ENCODE data around the gene UCP3.

Gene UCP3, protein sequence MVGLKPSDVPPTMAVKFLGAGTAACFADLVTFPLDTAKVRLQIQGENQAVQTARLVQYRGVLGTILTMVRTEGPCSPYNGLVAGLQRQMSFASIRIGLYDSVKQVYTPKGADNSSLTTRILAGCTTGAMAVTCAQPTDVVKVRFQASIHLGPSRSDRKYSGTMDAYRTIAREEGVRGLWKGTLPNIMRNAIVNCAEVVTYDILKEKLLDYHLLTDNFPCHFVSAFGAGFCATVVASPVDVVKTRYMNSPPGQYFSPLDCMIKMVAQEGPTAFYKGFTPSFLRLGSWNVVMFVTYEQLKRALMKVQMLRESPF

DNA sequence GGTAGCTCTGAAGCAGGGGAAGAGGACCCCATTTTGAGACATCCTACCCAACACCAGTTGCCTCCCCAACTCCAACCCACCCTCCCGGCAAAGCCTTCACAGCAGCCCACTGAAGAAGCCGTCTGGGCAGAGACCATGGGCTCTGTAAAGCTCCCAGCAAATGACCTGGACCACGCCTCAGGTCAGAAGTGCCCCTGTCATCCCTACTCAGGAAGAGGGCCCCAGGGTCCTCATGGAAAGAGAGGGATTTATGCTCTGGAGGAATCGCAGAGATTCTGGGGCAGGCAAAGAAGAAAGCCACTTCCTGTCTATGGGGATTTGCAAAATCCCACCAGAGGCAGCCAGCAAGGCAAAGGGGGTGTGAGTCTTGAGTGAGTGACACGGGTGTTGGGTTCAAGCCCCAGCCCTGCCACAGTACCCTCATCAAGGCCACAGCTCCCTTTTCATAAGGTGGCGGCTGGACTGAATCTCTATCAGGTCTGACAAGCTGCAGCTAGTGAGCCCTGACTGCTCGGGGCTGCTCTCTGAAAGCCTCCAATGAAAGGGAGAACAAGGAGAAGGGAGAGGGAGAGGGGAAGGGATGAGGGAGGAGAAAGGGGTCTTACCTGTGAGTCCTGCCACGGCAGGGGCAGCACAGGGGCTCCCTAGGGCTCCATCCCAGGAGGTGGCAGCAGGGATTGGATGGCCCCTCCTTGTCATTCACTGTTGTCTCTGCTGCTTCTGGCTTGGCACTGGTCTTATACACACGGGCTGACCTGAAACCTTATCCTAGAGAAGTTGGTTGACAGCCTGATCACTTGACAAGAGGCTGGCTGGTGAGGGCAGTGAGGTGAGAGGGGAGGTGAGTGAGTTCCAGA lies at the start of gene UCP3:
Gene UCP3 (minus strand): TSS at position 713 of the 857 bp plus-strand sequence. CDS start 2,043 bp downstream, outside the sequence.
- no peak for DNase-seq (ENCODE audit: low read depth)

DNA sequence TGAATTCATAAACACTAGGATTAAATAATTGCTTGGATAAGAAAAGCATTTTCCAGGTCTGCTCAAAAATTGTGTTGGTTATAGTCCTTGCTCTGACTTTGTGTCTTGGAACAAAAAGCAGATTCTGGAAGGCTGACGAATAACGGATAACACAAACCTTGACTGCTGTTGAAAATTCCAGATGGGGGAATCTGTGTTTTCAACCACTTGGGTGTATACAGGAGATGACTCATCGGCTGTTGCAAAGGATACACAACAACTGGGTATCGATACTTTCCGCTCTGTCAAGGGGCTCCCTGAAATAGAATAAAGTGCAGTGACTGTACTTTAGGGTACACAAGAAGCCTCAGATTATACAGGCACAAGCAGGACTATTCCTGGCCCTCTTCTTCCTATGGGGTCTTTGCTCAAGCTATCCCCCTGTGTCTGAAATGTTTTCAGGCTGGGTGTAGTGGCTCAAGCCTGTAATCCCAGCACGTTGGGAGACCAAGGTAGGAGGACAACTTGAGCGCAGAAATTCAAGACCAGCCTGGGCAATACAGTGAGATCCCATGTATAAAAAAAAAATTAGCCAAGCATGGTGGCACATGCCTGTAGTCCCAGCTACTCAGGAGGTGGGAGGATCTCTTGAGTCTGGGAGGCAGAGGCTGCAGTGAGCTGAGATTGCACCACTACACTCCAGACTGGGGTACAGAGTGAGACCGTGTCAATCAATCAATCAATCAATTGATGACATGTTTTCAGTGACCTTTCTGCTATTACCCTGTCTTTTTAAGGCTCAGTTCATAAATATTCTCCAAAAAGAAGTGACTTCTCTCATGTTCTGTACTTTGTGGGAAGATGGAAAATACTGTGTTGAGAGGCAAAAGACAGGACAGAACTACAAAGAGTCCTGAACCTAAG lies 48.6 kb upstream of the UCP3 start:
- no peak for DNase-seq (ENCODE audit: low read depth)

DNA sequence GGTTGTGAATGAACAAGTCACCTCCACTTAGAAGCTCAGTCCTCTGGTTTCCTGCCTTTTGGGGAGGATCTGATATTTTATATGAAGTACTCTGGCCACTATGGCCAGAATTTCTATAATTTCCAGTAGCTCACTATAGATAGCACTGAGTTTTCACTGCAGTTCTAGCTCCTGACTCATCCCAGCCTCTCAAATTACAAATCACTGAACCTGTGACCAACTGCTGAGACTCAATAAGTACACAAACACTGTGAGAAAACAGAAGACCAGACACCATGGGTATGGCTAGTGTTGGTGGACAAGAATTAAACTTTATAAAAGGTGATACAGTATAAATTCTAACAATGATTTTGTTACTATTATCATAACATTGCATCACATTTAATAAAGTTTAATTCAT lies 47.1 kb upstream of the UCP3 start:
- DNase-seq (ENCODE audit: low read depth): no peak

DNA sequence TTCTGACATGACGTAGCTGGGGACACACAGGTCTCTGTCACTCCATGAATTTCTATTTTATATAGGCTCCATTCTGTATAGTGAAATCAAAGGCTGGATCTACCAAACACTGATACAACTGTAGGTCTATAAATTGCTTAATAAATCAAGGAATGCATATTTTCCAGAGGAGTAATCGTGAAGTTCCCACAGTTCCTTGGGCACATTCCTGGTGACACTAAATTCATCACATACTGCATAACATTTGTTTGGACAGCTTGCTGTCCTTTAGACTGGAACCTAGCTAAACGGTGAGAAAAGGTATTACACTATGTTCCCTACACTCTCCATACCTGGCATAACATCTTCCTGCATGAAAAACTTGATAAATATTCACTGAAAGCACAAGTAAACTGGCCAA lies 41.6 kb upstream of the UCP3 start:
- no peak for DNase-seq (ENCODE audit: low read depth)

DNA sequence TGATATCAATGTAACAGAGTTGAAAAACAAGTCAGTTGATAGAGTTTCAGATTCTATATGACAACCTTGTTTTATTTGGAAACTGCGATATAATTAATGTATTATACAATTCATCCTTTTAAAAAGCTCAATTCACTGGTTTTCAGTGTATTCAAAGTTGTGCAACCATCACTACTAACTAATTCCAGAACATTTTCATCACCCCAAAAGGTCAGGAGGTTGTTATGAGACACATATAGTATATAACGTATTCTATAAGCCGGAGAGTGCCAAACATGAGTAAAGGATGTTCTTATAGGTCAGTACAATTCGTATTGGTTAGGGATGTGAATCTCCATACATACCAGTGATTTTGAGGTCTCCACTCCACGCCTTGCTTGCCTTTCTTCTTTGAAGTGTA lies 40.1 kb upstream of the UCP3 start:
- no peak for DNase-seq (ENCODE audit: low read depth)

DNA sequence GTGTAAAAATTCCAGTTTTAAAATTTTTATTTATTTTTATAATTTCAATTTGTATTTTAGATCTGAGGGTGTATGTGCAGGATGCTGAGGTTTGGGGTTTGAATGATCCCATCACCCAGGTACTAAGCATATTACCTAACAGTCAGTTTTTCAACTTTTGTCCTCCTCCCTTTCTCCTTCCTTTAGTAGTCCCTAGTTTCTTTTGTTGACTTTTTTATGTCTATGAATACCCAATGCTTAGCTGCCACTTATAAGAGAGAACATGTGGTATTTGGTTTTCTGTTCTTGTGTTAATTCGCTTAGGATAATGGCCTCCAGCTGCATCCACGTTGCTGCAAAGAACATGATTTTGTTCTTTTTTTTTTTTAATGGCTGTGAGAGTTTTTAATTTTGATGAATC lies 35.7 kb upstream of the UCP3 start:
- no peak for DNase-seq (ENCODE audit: low read depth)

DNA sequence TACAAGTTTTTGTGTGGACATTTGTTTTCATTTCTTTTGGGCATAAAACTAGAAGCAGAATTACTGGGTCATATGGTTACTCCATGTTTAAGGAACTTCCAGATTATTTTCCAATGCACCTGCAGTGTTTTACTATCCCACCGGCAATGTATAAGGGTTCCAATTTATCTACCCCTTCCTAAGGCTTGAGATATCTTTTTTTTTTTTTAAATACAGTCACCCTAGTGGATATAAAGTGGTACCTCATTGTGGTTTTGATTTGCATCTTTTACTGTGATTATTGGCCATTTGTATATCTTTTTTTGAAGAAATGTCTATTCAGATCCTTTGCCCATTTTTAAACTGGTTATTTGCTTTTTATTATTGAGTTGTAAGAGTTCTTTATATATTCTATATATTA lies 34.6 kb upstream of the UCP3 start:
- DNase-seq (ENCODE audit: low read depth): no peak

DNA sequence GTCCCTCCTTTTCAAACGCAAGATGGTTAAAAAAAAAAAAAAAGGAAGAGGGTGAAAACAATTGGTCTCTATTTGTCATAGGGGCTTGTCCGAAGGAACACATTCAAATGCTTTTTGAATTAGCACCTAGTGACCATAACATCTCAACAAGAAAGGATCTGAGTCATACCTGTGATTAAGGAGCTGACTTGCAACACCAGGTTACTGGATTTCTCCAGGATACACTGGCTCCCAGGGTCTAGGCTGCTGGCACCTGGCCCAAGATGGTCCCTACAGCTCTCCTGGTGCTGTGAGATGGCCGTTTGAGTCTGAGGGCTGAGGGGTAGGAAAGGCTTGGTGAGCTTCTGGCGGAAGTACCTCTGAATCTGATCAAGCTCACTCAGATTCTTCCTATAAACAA lies 28.4 kb upstream of the UCP3 start:
- DNase-seq (ENCODE audit: low read depth): no peak

DNA sequence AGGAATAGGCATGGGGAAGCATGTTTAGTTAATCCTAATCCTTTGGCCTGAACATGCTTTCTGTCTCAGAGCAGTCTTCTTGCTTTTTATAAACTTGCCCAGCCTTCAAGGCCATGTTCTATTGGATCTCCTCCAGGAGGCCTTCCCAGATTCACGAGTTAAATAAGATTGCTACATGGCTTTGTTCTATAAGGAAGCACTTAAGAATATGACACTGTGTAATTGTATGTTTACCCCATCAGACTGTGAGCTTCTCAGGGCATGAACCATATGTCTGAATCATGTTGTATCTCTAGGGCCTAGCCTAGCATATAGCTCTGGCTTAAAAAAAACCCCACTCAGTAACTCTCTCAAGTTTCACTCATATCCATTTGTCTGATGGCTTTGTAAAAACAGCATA lies 26.4 kb upstream of the UCP3 start:
- no peak for DNase-seq (ENCODE audit: low read depth)

DNA sequence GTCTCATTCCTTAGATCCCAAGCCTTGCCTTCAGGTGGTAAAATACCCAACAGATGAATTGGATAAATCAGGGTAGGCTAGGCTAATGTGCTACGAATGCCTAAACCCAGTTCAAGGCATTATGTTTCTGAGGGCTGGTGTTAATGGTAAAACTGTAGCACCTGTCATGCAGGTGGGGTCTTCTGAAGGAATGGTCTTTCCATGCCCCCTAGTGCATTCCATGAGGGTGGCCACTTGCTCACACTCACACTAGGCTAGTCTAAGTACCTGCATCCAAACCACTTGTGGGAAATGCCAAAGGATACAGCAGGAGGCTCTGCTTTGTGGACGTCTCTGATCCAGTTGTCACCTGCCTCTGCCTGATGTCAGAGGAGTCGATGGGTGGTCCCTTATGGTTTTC lies 24.2 kb upstream of the UCP3 start:
- DNase-seq (ENCODE audit: low read depth): no peak

DNA sequence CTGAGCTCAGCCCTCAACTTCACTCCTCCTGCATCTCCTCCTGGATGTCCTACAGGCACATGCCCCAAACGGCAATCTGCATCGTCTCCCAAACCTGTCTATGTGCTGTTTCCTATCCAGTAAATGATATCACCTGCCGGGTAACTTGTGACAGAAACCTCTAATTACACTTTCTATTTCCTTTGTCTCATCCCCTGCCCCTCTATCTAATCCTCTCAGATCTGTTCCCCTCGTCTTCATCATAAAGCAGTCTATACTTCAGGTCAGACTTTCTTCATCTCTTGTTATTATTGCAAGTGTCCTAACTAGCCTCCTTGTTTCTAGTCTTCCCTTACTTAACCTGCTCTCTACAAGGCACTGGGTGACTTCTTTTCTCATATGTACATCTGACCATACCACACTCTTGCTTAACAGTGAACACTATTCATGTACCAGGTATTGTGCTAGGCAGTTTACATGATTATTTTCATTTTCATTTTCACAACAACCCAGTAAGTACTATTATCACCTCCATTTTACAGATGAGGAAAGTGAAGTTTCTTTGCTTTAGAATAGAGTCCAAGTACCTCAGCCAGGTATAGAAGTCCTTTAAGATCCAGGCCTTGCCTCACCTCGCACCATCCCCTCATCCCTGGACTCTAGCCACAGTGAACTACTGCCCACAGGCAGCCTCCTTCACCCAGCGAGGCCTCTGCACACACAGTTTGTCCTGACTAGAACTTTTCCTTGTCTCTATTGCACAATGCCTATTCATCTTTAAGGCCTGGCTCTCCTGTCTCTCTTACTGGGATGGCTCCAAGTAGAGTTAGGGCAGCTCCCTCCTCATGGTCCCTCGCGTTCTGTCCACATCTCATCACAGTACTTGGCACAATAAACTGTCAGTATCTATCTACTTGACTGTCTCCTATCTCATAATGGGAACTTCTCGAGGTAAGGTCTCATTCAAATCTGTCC lies 22.1 kb upstream of the UCP3 start:
- no peak for DNase-seq (ENCODE audit: low read depth)

DNA sequence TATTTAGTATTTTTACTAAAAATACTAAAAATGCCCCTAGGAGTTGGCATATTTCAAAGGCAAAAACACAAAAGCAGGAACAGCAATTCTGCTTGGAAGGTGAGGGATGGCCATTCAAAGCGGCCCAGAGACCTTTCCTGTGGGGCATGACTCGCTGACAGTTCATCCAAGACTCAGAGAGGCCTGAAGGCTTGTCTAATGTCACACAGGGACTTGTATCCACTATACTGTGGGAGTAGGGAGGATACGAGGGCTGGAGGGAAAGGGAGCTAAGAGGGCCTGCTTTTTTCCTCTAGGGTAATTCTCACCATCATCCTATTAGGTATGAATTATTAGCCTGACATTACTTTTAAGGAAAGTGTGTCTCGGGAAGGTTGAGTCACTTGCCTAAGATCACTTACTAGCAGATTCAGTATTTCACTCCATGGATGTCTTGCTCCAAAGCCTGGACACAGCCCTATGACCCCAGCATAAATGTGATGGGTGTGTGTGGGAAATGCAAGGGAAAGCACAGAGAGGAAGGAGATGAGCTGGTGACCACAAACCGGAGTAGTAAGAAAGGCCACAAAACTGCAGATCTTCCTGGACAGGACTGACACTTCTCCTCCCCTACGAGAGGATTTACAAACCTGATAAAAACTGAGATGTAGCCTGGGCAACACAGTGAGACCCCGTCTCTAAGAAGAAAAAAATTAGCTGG lies 16.7 kb upstream of the UCP3 start:
- no peak for DNase-seq (ENCODE audit: low read depth)

DNA sequence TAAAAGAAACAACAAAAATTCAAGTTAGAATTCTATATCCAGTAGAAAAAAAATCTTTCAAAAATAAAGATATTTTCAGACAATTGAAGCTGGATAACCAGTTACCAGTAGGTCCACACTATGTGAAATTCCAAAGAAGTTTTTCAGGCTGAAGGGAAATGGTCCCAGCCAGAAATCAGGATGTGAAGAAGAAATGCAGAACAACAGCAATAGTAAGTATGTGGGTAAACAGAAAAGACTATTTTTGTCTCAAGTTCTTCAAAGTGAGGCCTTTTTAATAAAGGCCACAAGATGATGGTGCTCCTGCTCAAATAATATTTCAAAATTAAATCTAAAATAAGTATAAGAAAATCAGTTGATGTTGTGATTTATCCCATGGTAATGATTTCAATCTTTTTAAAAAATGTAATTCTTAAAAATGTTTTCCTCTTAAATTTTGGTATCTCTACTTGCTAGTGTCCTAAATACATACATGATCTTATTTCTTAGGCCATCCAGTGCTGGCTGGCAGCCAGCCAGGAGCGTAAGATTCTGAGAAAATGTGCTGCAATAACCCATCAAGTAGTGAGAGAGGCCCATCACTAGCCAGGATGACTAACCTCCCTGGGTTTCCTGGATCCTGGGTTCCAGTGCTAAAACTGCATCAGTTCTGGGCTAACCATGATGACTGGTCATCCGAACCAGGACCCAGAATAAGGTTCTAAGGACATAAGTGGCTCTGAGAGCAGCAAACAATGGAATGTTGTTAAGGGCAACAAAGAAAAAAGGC lies 15.6 kb upstream of the UCP3 start:
- no peak for DNase-seq (ENCODE audit: low read depth)

DNA sequence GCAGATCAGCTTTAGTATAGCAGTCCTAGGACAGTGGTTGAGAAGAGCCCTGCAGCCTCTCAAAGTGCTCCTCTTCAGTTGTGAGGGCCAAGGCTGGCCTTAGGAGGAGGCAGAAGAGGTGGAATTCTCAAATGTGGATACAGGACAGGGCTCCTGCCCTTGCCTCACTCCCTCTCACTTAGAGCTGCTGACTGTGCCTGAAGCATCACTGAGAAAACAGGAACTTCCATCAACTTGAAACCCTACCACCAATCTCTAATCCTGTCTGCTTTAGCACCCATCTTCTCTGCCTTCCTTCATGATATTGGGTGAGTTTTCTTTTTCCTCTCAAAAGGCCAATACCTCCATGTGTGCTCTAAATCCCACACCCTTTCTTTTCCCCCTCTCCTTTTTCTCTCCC lies 14.4 kb upstream of the UCP3 start:
- DNase-seq (ENCODE audit: low read depth): no peak

DNA sequence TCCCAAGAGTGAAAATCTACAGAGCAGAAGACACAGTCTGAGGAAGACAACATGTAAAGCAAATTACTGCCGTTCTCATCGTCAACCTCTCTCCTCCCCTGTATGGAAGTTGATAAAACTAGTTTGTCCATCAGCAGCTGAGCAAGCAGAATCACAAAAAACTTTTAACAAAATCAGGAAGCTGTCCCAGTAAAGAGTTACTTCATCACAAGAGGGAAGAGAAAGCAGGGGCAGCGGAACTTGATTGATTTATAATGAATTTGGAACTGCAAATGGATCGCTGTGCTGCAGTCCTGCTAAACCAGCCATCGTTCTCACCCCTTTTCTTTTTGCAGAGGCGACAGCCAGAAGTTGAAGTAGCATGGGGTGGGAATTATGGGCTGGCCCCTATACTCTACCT lies 13.7 kb upstream of the UCP3 start:
- no peak for DNase-seq (ENCODE audit: low read depth)

DNA sequence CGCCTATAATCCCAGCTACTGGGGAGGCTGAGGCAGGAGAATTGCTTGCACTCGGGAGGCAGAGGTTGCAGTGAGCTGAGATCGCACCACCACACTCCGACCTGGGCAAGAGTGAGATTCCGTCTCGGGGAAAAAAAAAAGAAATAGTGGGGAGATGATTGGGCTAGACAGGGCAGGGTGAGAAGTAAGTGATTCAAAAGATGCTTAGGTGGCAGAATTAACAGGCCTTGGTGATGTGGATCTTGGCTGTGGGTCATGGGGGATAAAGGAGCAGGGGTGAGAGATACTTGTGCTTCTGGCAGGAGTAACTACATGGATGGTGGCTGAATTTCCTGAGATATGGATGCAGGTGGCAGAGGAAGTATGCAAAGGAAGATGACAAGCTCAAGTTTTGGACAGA lies 13.1 kb upstream of the UCP3 start:
- no peak for DNase-seq (ENCODE audit: low read depth)

DNA sequence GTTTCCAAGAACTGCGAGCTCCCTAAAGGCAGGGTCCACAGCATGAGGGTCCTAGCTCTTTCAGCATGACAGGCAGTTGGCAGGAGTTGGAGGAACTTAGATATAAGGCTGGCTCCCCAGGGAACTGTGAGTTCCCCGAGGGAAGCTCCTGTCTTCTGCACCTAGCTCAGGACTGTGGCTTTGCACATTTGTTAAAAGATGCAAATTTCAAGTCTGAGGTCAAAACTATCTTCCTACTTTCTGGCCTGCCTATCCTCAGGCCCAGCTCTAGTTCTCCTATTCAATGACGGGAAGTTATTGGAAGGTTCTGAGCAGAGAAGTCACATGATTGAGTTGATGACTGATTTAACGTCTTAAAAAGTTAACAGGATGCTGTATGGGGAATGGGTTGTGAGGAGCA lies 11.7 kb upstream of the UCP3 start:
- no peak for DNase-seq (ENCODE audit: low read depth)

DNA sequence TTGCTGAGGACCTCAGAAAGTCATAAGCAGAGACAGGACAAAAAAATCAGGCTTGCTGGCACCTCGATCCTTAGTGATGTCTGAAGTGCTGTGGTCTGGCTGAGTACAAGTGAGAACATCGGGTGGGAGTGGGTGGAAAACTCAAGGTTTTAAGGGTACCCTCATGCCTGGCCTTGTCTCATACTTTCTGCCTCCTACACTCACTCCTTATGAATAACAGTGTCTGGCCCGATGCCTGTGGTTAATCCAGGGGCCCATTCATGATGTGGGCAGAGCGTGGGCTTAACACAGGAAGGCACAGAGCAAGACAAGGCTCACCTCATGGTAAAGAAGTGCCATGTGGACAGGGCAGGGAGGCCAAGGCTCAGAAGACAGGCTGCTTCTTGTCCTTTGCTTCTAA lies 11.0 kb upstream of the UCP3 start:
- DNase-seq (ENCODE audit: low read depth): peak; percentile 28

DNA sequence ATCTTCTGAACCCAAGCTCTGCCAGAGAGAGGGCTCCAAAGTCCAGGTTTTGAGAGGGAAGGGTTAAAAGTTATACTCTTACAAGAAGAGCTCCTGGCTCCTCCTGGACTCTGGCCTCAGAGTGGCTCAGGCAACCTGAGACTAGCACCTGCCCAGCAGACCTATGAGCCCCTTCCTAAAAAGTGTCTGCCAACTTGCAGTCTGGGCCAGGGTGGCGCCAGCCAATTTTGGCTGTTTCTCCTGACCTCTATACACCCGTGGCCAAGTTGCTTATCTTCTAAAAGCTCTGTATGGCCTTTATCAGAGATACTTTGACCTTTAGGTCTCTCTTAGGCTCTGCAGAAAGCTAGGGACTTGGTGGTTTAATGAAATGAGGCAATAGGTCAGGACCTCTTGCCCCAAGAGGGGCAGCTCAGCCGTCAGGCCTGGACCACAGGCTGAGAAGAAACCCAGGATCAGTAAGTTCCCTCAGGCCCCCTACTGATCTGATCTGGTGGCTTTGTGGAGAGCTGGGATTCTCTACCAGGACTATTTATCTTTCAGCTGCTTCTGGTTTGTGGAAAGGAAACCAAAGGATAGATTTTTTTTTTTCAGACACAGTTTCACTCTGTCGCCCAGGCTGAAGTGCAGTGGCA lies 10.3 kb upstream of the UCP3 start:
- DNase-seq (ENCODE audit: low read depth): no peak
